Stimulated activated CD4-positive, alpha-beta T cell treated with anti-CD3 and anti-CD28 coated beads, Interleukin-1b, Interleukin-23, amount 100 ng/mL, for 24 hours (primary cell): Measurements from ENCODE around the gene GLIPR1.
"Not testable (repeated sequence)": the region's sequence is repeated elsewhere in the genome, so short reads cannot be mapped to it uniquely, and the experiment has no call there.

Source experiments
- DNase-seq, 4 experiments: peaks; one replicate each; pipeline ENCODE4 v3.0.0-alpha.2; 2020; ENCODE audit warnings: low read depth in 4 of 4, low spot score in 1 of 4

Gene GLIPR1

GRCh38 chr12:75480469-75480949, at the start of gene GLIPR1:
TSS of gene GLIPR1 (plus strand) at chr12:75480755. CDS start at chr12:75480881, 126 bp downstream.
- DNase-seq, result peak; percentile 26 to 60 (median 45)

DNA sequence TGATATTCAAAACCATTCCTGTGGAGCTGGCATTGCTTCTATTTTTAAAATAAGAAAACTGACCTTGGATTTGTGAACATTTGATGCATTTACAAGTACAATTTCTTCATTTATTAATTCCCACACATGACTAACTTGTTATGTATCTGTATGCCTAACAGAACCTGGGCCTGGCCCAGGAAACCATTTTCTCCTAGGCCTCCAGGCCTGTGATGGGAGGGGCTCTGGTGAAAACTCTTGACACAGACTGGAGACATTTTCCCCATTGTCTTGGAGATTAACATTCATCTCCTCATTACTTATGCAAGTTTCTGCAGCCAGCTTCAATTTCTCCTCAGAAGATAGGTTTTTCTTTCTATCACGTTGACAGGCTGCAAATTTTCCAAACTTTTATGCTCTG, 47.6 kb upstream of the GLIPR1 start:
- DNase-seq, result no peak

GRCh38 chr12:75437564-75437963, 43.0 kb upstream of the GLIPR1 start:
- DNase-seq, result no peak

GRCh38 chr12:75438059-75438754, 42.3 kb upstream of the GLIPR1 start:
- peak in 1 of 4 experiments; percentile 7 for DNase-seq

DNA sequence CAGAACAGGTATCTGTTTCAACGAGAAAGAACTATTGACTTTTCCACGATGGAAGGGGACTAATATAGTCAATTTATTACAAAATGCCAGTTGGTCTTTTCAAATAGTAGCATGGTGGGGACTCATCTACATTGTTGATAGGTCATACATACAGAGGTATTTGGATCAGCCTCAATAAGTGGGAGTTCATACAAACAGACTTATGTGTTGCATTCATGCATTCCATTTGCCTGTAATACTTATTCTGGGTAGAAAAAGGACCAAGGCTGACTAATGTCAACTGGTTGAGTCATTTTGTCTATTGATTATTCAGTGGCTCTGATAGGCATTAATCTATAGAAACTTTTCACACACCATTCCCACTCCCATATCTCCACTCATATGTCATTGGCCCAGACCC, 41.5 kb upstream of the GLIPR1 start:
- no peak for DNase-seq

- no peak for DNase-seq
Observed at GRCh38 chr12:75439930-75440329, 40.6 kb upstream of the GLIPR1 start.

DNA sequence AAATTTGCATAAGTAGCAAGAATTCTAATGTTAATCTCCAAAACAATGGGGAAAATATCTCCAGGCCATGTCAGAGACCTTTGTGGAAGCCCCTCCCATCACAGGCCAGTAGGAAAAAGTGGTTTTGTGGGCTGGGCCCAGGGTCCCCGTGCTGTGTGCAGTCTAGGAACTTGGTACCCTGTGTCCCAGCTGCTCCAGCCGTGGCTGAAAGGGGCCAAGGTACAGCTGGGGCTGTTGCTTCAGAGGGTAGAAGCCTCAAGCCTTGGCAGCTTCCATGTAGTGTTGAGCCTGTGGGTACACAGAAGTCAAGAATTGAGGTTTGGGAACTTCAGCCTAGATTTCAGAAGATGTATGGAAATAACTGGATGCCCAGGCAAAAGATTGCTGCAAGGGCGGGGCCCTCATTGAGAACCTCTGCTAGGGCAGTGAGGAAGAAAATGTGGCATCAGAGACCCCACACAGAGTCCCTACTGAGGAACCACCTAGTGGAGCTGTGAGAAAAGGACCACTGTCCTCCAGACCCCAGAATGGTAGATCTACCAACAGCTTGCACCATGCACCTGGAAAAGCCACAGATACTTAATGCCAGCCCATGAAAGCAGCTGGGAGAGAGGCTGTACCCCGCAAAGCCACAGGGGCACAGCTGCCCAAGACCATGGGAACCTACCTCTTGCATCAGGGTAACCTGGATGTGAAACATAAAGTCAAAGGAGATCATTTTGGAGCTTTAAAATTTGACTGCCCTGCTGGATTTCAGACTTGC, 38.7 kb upstream of the GLIPR1 start:
- DNase-seq, result not testable (repeated sequence)

DNA sequence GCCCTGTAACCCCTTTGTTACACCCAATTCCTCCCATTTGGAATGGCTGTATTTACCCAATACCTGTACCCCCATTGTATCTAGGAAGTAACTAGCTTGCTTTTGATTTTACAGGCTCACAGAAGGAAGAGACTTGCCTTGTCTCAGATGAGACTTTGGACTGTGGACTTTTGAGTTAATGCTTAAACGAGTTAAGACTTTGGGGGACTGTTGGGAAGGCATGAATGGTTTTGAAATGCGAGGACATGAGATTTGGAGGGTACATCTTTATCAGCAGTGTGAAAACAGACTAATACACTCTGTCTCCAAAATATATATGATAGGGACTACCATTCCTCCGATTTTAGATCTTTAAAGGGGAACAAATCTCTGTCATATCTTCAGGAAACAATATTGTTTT, 38.1 kb upstream of the GLIPR1 start:
- not testable (repeated sequence) for DNase-seq

DNA sequence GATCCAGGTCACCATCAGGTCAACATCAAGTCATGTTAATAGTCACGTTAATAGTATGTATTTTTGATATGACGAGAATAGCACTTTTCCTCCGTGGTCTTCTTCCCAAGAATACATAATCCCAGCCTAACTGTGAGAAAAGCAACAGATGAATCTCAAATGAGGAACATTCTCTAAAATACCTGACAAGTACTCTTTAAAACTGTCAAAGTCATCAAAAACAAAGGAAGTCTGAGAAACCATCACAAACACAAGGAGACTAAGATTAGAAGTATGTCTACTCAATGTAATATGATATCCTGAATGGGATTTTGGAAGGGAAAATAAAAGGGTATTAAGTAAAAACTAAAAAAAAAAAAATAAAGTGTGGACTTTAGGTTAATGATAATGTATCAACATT, 36.8 kb upstream of the GLIPR1 start:
- no peak for DNase-seq

- no peak for DNase-seq
Observed at GRCh38 chr12:75444429-75445136, 36.0 kb upstream of the GLIPR1 start.

DNA sequence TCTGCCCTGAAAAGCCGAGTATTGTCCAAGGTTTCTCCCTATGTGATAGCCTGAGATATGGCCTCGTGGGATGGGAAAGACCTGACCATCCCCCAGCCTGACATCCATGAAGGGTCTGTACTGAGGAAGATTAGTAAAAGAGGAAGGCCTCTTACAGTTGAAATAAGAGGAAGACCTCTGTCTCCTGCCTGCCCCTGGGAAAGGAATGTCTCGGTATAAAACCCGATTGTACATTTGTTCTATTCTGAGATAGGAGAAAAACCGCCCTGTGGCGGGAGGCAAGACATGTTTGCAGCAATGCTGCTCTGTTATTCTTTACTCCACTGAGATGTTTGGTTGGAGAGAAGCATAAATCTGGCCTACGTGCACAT, 35.4 kb upstream of the GLIPR1 start:
- DNase-seq, result not testable (repeated sequence)

DNA sequence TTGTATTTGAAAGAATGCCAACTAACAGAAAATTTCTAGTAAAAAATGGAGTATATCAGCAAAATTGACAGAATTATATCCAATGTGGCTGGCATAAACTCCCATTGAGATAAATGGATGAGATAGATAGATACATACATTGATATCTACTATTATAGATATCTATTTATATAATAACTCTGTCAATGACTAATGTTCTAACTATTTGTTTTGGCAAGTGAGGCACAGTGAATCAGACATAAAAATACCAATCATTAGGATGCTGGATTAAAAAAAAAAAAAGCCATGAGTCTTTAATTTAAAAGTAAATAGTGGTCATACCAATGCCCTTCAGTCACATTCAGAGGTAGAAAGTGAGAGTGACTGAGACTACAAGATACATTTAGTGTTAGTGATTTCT, 33.7 kb upstream of the GLIPR1 start:
- DNase-seq, result no peak

DNA sequence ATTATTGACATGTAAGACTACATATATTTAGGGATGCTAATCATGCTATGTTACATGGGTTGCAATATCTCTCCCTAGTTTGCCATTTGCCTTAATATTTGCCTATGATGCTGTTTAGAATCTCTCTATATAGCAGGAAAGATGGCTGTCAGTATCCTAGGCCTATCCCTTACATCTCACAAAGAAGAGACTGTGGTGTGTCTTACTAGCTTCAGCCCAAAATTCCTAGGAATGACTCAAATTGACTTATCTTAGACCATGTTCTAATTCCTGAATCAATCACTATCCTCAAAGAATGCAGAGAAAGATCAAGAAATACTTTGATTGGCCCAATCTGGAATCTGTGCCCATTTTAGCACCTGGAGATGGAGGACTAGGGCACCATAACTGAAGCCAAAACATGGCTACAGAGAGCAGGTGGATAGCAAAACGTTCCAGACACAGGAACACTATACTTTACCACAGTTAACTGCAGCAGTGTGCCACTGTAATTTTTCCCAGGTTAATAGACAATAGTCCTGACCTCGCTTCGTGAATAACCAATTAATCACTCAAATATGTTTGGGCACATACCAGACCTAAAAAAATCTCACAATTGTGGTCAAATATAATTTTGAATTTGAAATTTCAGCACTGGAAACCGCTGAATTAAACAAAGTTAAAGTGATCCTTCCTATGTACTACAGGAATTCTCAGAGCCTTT, 32.7 kb upstream of the GLIPR1 start:
- DNase-seq, result no peak

DNA sequence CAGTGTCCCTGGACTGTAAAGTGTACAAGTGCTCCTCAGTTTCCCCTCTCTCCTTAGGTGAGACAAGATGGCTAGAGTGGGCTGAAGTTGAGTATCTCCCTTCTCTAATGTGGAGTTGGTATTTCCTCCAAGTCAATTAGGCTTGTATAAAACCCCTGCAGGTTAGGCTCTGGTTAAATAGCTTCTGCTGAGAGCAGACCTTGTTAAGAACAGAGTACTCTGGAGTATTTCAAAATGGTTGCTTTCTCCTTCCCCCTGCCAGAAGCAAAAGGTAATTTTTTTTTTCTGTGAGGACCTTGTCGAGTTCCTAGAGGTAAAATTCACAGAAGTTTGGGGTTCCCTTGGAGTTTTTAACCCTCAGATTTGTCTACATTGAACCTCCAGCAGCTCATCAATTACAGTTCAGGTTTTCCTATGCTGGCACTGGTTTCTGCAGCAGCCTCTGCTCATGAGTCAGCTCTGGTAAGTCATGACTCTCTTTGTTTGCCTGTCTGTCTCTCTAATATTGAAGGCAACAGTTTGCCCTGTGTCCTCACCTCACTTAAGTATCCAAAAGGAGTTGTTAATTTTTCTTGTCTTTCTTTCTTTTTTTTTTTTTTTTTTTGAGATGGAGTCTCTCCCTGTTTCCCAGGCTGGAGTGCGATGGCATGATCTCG, 27.8 kb upstream of the GLIPR1 start:
- DNase-seq, result no peak

DNA sequence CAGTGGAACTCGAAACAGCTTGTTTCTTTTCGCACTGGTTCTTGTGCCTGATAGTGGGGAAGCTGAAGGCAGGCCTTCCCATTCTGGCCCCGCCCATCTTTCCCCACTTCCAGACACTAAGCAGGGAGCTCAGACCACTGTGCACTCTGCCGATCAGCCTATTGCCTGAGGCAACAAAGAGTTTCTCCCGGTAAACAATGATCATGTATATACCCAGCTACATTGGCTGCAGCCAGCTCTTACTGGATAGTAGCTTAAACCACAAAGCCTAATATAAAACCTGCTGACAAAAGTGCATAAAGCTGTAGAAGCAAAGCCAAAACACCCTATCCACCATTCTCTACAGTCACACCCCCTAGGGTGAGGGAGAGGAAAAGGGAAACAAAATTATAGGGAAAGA, 24.7 kb upstream of the GLIPR1 start:
- no peak for DNase-seq

GRCh38 chr12:75457191-75457590, 23.4 kb upstream of the GLIPR1 start:
- DNase-seq, result no peak

DNA sequence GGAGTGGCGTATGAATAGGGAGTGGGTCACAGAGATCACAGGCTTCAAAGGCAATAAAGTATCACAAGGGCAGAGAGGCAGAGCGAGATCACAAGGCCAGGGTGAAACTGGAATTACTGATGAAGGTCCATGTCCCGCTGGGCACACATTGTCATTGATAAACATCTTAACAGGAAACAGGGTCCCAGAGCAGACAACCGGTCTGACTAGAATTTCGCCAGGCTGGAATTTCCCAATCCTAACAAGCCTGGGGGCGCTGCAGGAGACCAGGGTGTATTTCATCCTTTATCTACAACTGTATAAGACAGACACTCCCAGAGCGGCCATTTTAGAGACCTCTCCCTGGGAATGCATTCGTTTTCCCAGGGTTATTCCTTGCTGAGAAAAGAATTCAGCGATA, 22.7 kb upstream of the GLIPR1 start:
- not testable (repeated sequence) for DNase-seq

- no peak for DNase-seq
Observed at GRCh38 chr12:75459755-75460154, 20.8 kb upstream of the GLIPR1 start.

GRCh38 chr12:75460204-75460603, 20.4 kb upstream of the GLIPR1 start:
- no peak for DNase-seq
